Endometrial microvascular endothelial cells (primary cell): ENCODE results near the gene DCST1. TPM values are rescaled to one million over a fixed set of nuclear protein-coding genes. Genes with fewer than 3 reads are reported as not detected.
"Not testable (repeated sequence)": the region's sequence is repeated elsewhere in the genome, so short reads cannot be mapped to it uniquely, and the experiment has no call there.

Source experiments
- in situ Hi-C: cut with HindIII; loops from 2 replicates; pipeline ENCODE4 v1.10.0; 2017; ENCODE audit warnings: low sequenced_read_pairs, low pct_unique_long_range_greater_than_20kb; ENCODE audit errors: inconsistent ontology term
- total RNA-seq: library from RNA; depleted of rRNA; stranded (reverse); fragments of >200 nt; gene quantifications from one replicate; pipeline ENCODE4 v1.2.3, GENCODE V29; 2015; ENCODE audit errors: inconsistent ontology term

DCST1 gene
- not detected for total RNA-seq

DNA sequence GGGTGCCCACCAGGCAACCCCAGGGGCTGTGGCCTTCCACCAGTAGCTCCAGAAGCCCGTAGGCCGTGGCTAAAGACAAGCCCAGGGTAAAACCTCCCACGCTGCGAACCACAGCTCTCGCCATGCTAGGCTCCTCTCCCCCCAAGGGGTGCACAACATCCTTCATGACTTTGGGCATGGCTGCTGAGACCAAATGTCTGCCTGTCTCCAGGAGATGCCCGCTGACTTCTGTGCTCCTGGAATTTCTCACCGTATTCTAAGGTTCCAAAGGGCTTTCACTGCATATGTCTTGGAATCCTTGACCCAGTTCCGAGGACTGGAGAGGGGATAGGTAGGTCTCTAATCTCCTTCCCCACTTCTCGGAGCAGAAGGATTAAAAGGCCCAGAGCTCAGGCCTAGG is at the start of gene DCST1, which contains the start of gene DCST2:
Gene DCST1, plus strand, starts transcription at position 301 of the 400 bp plus-strand sequence. CDS start 213 bp downstream, outside the sequence.
Gene DCST2, minus strand, starts transcription at position 258 of the 400 bp plus-strand sequence. Its CDS starts 80 bp downstream, at position 178.
- in situ Hi-C loops, result no loop called here

- in situ Hi-C loops, result not testable (repeated sequence)
These were observed 46.9 kb upstream of the DCST1 start for GRCh38 chr1:154986736-154987135.

- in situ Hi-C loops, result no loop called here
These were observed 46.3 kb upstream of the DCST1 start for GRCh38 chr1:154987326-154987725.

DNA sequence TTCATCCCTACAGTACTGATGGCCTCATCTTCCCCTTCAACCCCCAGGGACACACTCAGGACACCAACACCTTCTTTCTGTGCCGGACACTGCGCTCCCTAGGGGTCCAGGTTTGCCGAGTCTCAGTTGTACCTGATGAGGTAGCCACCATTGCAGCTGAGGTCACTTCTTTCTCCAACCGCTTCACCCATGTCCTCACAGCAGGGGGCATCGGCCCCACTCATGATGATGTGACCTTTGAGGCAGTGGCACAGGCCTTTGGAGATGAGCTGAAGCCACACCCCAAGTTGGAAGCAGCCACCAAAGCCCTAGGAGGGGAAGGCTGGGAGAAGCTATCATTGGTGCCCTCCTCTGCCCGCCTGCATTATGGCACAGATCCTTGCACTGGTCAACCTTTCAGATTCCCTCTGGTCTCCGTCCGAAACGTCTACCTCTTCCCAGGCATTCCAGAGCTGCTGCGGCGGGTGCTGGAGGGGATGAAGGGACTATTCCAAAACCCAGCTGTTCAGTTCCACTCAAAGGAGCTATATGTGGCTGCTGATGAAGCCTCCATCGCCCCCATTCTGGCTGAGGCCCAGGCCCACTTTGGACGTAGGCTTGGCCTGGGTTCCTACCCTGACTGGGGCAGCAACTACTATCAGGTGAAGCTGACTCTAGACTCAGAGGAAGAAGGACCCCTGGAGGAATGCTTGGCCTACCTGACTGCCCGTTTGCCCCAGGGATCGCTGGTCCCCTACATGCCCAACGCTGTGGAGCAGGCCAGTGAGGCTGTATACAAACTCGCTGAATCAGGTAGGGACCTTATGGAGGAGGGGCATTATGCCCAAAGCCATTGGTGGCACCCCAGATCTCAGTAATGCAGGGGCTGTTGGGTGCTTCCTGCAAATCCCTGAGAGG is 45.3 kb upstream of the DCST1 start:
- in situ Hi-C loops, result no loop called here

DNA sequence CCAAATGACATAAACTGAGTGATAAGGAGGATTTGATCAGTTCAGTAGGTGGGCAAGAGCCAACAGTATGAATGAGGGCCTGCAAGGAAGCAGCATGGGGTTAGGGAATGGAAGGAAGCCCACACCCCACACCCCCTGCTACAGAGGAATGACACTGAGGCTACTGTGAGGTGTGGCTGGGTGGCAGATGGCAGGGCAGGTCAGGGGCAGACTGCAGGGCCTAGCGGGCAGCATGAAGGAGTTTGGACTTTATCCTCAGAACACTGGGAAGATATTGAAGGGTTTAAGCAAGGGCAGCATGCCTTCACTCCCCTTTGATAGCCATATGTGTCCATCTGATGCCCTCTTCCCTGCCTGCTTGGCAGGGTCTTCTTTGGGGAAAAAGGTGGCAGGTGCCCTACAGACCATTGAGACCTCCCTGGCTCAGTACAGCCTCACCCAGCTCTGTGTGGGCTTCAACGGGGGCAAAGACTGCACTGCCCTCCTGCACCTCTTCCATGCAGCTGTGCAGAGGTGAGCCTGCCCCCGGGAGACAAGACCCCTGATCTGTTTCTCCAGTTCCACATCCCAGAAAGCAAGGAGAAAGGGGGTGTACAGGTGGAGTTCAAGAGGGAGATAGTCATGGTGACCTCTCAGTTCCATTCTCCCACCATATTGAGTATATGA is 44.3 kb upstream of the DCST1 start:
- in situ Hi-C loops, result no loop called here

DNA sequence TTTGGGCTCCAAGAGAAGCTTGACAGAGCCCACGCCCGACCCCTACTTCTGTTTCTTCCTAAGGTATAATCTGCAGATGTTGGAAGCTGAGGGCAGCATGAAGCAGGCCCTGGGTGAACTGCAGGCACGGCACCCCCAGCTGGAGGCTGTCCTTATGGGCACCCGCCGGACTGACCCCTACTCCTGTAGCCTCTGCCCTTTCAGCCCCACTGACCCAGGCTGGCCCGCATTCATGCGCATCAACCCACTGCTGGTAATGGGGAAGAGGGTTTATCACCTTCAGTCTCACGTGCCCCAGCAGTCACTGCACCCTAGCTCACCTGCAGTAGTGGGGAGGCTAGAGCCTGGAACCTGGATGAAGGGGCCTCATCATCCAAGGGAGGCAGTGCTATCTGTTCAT is 43.3 kb upstream of the DCST1 start:
- in situ Hi-C loops, result no loop called here

DNA sequence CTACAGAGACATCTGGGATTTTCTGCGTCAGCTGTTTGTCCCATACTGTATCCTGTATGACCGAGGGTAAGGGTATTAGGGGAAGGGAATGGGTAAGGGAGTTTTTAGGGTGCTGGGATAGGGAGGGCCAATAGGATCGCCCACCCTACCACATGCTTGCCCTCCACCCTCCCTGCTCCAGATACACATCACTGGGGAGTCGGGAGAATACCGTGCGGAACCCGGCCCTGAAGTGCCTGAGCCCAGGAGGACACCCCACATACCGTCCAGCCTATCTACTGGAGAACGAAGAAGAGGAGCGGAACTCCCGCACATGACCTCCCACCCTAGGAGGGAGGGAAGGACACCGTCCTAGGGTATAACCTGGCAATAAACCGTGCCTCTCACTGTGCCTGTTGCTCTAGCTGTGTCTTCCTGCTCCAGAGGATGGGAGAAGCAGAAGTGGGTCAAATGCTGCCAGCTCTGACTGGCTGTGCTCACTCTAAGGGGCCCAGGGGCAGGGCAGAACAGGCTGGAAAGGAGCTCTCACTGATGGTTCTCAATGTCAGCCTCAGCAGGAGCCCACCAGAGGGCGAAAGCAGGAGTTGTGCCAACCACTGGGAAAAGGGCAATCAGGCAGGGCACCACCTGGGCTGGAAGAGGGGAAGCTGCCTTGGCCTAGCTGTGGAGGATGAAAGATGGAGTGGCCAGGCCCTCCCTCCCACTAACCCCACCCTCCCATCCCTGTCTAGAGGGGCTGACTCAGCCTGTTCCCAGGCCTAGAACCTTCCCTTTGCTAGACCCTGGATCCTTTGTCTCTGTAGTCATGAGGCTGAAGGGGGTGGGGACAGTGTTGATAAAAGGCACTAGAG is 40.7 kb upstream of the DCST1 start:
- in situ Hi-C loops, result no loop called here

GRCh38 chr1:154993572-154994268 is 39.9 kb upstream of the DCST1 start, which contains the start of gene LENEP:
Gene LENEP (plus strand): TSS chr1:154993586. CDS start chr1:154993608, 22 bp downstream.
- in situ Hi-C loops, result no loop called here

DNA sequence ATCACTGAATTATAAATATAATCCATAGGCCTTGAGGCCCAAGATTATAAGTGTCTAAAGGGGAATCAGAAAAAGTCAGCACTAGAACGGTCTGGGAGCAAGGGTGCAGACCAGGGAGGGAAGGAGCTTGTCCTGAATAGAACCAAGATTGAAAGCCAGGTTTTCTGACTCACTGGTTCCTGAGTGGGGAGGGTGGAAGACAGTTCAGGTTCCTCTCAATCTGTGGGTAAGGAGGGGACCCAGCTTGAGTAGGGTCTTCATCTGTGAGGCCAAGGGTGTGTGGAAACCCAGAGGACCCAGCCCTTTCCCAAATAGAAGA is 39.4 kb upstream of the DCST1 start:
- in situ Hi-C loops, result no loop called here

- in situ Hi-C loops, result no loop called here
These were observed 39.0 kb upstream of the DCST1 start for GRCh38 chr1:154994591-154994990.

DNA sequence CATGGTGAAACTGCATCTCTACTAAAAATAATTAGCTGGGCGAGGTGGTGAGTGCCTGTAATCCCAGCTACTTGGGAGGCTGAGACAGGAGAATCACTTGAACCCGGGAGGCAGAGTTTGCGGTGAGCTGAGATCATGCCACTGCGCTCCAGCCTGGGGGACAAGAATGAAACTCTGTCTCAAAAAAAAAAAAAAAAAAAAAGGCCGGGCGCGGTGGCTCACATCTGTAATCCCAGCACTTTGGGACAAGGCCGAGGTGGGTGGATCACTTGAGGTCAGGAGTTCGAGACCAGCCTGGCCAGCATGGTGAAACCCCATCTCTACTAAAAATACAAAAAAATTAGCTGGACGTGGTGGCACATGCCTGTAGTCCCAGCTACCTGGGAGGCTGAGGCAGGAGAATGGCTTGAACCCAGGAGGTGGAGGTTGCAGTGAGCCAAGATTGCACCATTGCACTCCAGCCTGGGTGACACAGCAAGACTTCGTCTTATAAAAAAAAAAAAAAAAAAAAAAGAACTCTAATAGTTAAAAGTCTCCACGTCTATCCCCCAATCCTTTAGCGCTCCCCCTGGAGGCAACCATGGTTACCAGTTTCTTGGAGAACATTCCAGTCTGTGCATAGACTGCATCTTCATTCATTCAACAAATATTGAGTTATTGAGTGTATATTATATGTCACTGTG is 38.2 kb upstream of the DCST1 start:
- in situ Hi-C loops, result not testable (repeated sequence)

GRCh38 chr1:154996966-154997701 is 36.5 kb upstream of the DCST1 start:
- in situ Hi-C loops, result no loop called here

GRCh38 chr1:154998201-154998780 is 35.3 kb upstream of the DCST1 start:
- in situ Hi-C loops, result no loop called here

- in situ Hi-C loops, result no loop called here
These were observed 34.6 kb upstream of the DCST1 start for GRCh38 chr1:154998818-154999570.

GRCh38 chr1:154999571-155000410 is 33.8 kb upstream of the DCST1 start:
- in situ Hi-C loops, result no loop called here

DNA sequence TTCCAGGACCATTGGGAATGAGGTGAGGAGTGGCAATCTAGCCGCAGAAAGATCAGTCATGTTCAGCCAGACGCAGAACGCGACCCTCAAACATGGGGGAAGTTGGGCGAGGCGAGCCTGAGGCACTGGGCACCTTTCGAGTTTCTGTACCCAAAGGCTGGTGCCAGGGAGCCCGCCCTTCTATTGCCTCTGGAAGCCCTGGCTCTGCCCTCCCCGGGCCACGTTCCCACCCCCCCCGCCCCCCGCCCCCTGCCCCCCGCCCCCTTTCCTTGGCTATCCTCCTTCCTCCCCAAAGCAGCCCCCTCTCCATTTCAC is 33.3 kb upstream of the DCST1 start:
- in situ Hi-C loops, result no loop called here
